HL-60/S4 treated with phorbol 12-myristate 13-acetate at 8.2 ng/mL for 4 days and 3 days (cell line): Measurements from ENCODE around the gene PTCHD1.

ENCODE experiments used
- in situ Hi-C: fragments of 300-500 bp; cut with MboI; formaldehyde crosslinking; loops from 2 replicates; pipeline ENCODE4 v1.15.0; 2022; ENCODE audit warnings: low sequenced_read_pairs

Gene PTCHD1

GRCh38 chrX:23394421-23394820, 59.8 kb downstream of the PTCHD1 start:
- in situ Hi-C loops: no loop called here

GRCh38 chrX:23396263-23396662, 61.6 kb downstream of the PTCHD1 start:
- in situ Hi-C loops: no loop called here

- in situ Hi-C loops: no loop called here
Measured at GRCh38 chrX:23398570-23398969, 63.9 kb downstream of the PTCHD1 start.

- in situ Hi-C loops: no loop called here
Measured at GRCh38 chrX:23403849-23404248, 69.2 kb downstream of the PTCHD1 start.

- in situ Hi-C loops: no loop called here
Measured at GRCh38 chrX:23422912-23423311, 88.3 kb downstream of the PTCHD1 start.

GRCh38 chrX:23434356-23434884, 99.8 kb downstream of the PTCHD1 start:
- in situ Hi-C loops: no loop called here

GRCh38 chrX:23435108-23435507, 100.5 kb downstream of the PTCHD1 start:
- in situ Hi-C loops: no loop called here

- in situ Hi-C loops: no loop called here
Measured at GRCh38 chrX:23435575-23435974, 100.9 kb downstream of the PTCHD1 start.

GRCh38 chrX:23436875-23437274, 102.2 kb downstream of the PTCHD1 start:
- in situ Hi-C loops: no loop called here

- in situ Hi-C loops: no loop called here
Measured at GRCh38 chrX:23451266-23451665, 116.6 kb downstream of the PTCHD1 start.
